HepG2 (cell line): ENCODE measurements around the gene SOX13. TPM values are rescaled to one million over a fixed set of nuclear protein-coding genes. Genes with fewer than 3 reads are reported as not detected.

Experiments
- AGO1 ChIP-seq: fragments of 200-400 bp; formaldehyde crosslinking; IDR thresholded peaks from 2 replicates; pipeline ENCODE4 v1.6.1; 2017; ENCODE audit warnings: mild to moderate bottlenecking, low read depth, low read length, moderate library complexity; ENCODE audit not compliant: poor library complexity, severe bottlenecking
- CC2D1A ChIP-seq: sonication (generic); formaldehyde crosslinking; IDR thresholded peaks from 2 replicates; pipeline ENCODE4 v1.8.1; 2023; ENCODE audit warnings: mild to moderate bottlenecking, missing genetic modification reagents
- CREBL2 ChIP-seq: sonication (generic); formaldehyde crosslinking; IDR thresholded peaks from 2 replicates; pipeline ENCODE4 v1.8.1; 2023; ENCODE audit warnings: missing genetic modification reagents, mild to moderate bottlenecking, borderline replicate concordance
- DMTF1 ChIP-seq: sonication (generic); formaldehyde crosslinking; IDR thresholded peaks from 2 replicates; pipeline ENCODE4 v1.4.0; 2020; ENCODE audit warnings: mild to moderate bottlenecking, missing genetic modification reagents
- DR1 ChIP-seq: sonication (generic); formaldehyde crosslinking; IDR thresholded peaks from 2 replicates; pipeline ENCODE4 v1.8.0; 2021; ENCODE audit warnings: mild to moderate bottlenecking, missing genetic modification reagents, inconsistent platforms
- ELF4 ChIP-seq: sonication (generic); formaldehyde crosslinking; IDR thresholded peaks from 2 replicates; pipeline ENCODE4 v1.5.0; 2020; ENCODE audit warnings: missing genetic modification reagents, mild to moderate bottlenecking, moderate library complexity, borderline replicate concordance
- FOXA1 ChIP-seq, 2 experiments: fragments of 450-650 bp in 1 of 2; sonication (generic) in 1 of 2; formaldehyde crosslinking in 1 of 2; IDR thresholded peaks; 2 replicates each; pipeline versions ENCODE4 v1.4.0 to v1.6.1; 2016 to 2020; ENCODE audit warnings: missing genetic modification reagents in 1 of 2
- HNRNPH1 ChIP-seq: fragments of 200-400 bp; formaldehyde crosslinking; optimal IDR thresholded peaks from 2 replicates; pipeline ENCODE3; 2017; ENCODE audit warnings: mild to moderate bottlenecking, low read depth, low read length
- MTERF4 ChIP-seq: sonication (generic); formaldehyde crosslinking; IDR thresholded peaks from 2 replicates; pipeline ENCODE4 v1.8.0; 2023; ENCODE audit warnings: mild to moderate bottlenecking, missing genetic modification reagents
- NCOA5 ChIP-seq: sonication (generic); formaldehyde crosslinking; IDR thresholded peaks from 2 replicates; pipeline ENCODE4 v1.4.0; 2020; ENCODE audit warnings: missing genetic modification reagents
- NFAT5 ChIP-seq: sonication (generic); formaldehyde crosslinking; IDR thresholded peaks from 2 replicates; pipeline ENCODE4 v1.4.0; 2020; ENCODE audit warnings: missing genetic modification reagents
- NFIB ChIP-seq: sonication (generic); formaldehyde crosslinking; IDR thresholded peaks from 2 replicates; pipeline ENCODE4 v1.9.0; 2021; ENCODE audit warnings: missing genetic modification reagents, mild to moderate bottlenecking, borderline replicate concordance
- PATZ1 ChIP-seq: sonication (generic); formaldehyde crosslinking; IDR thresholded peaks from 2 replicates; pipeline ENCODE4 v1.4.0; 2020; ENCODE audit warnings: missing genetic modification reagents
- RFX3 ChIP-seq: IDR thresholded peaks from 2 replicates; pipeline ENCODE4 v1.6.1; 2016; ENCODE audit warnings: missing biosample characterization, missing genetic modification reagents
- TGIF2 ChIP-seq: IDR thresholded peaks from 2 replicates; pipeline ENCODE4 v1.6.1; 2016; ENCODE audit warnings: control low read depth, missing compliant biosample characterization
- ZNF597 ChIP-seq: sonication (generic); formaldehyde crosslinking; IDR thresholded peaks from 2 replicates; pipeline ENCODE4 v1.5.0; 2020; ENCODE audit warnings: missing genetic modification reagents
- polyA plus RNA-seq, 8 experiments: library from polyadenylated mRNA; depleted of rRNA in 3 of 8; stranded (reverse) in 7 of 8; unstranded in 1 of 8; fragments of >200 nt; fragmentation: Illumina TruSeq in 4 of 8; extraction: Trizol in 4 of 8; gene quantifications; 2 replicates each; pipeline versions ENCODE4 v1.2.1 to v1.2.3, GENCODE V29; 2011 to 2016; ENCODE audit warnings: low read depth in 4 of 8, missing spikeins in 1 of 8, mixed read lengths in 1 of 8; ENCODE audit not compliant: insufficient read depth in 1 of 8
- total RNA-seq, 5 experiments: library from RNA; depleted of rRNA; stranded (reverse); fragments of >200 nt; fragmentation: Illumina TruSeq; extraction: Trizol; gene quantifications; 2 replicates each; pipeline ENCODE4 v1.2.3, GENCODE V29; 2016; ENCODE audit warnings: low read depth in 1 of 5

Gene SOX13
- total and polyA plus RNA-seq, 2 of the 13 experiments (the other 11 are each of a cell fraction or from before 2014, with no cell fraction given), result 13.3 to 15.8 TPM

GRCh38 chr1:204074274-204075138 lies 1.6 kb downstream of the SOX13 start (continued):
- TF ChIP-seq HNRNPH1 (no peak), FOXA1 (IDR thresholded peaks at IDR 0.05) (no peak), FOXA1 (CRISPR knock-in tag; IDR thresholded peaks at IDR 0.05) (peak; percentile 61), ELF4 (CRISPR knock-in tag) (no peak), TGIF2 (CRISPR knock-in tag) (peak; percentile 76), ZNF597 (no peak), AGO1 (no peak), RFX3 (CRISPR knock-in tag) (no peak), NFAT5 (CRISPR knock-in tag) (no peak), DR1 (CRISPR knock-in tag) (no peak; the same call in 1 of the 2 replicates), NFIB (no peak), PATZ1 (CRISPR knock-in tag) (peak; percentile 92), CC2D1A (CRISPR knock-in tag) (no peak), NCOA5 (CRISPR knock-in tag) (no peak), MTERF4 (no peak), DMTF1 (no peak), CREBL2 (CRISPR knock-in tag) (peak; percentile 23; the same call in 1 of the 2 replicates)
